ENCODE results near the gene GYS2. TPM values are rescaled to one million over a fixed set of nuclear protein-coding genes. Genes with fewer than 3 reads are reported as not detected.

The GYS2 gene
- total RNA-seq, 1 experiment from 2014 or later = not detected

GRCh38 chr12:21566907-21567394, 37.7 kb downstream of the GYS2 start:
- H3K4me1 ChIP-seq (ENCODE audit: control insufficient read depth, insufficient read depth, low read length) = no peaks in the 10 kb centered on the region
- H3K4me3 ChIP-seq (ENCODE audit: low read depth in 2 of 2, low read length in 2 of 2) = no peak overlapping the region
- no peaks in the 10 kb centered on the region for H3K36me3 ChIP-seq (ENCODE audit: control insufficient read depth, insufficient read depth, low read length)
- TF ChIP-seq REST (IDR thresholded peaks at IDR 0.05; ENCODE audit: insufficient read depth in 1 of 2, low read depth in 2 of 2, low read length in 1 of 2) (no peak), TCF7L2 (IDR thresholded peaks at IDR 0.05; ENCODE audit: low read depth, low read length) (no peak), CTCF (IDR thresholded peaks at IDR 0.05) (no peak), POLR2AphosphoS5 (IDR thresholded peaks at IDR 0.05; ENCODE audit: low read depth, low read length) (no peak), SIN3A (IDR thresholded peaks at IDR 0.05; ENCODE audit: borderline replicate concordance, insufficient read depth, low read depth, low read length) (no peak)
- no peaks in the 10 kb centered on the region for H3K9me3 ChIP-seq (ENCODE audit: control insufficient read depth, insufficient read depth, low read depth, low read length)
- in situ Hi-C loops (cut with HindIII; ENCODE audit: low pct_unique_long_range_greater_than_20kb, low sequenced_read_pairs) = no loop called here
- no peak overlapping the region for H3K27ac ChIP-seq (ENCODE audit: low read length)
- ChIA-PET CTCF (interaction anchor here (0.7 kb wide), 1 partner anchor 81 kb away, joined by 3 read pairs; no protein-coding TSS in a partner anchor), POLR2A (no interaction called here)
- DNase-seq (ENCODE audit: low read depth, low spot score) (no peak), ATAC-seq (no peak)
- H3K27me3 ChIP-seq (ENCODE audit: control insufficient read depth, insufficient read depth, low read length) = no peaks in the 10 kb centered on the region
- intact Hi-C loops (cut with micrococcal nuclease; ENCODE audit: unreplicated experiment) = no loop called here
- BruUV-seq (replicated peaks) = no TSS peak

- Histone ChIP-seq H3K4me3 (ENCODE audit: low read depth in 2 of 2, low read length in 2 of 2) (no peak overlapping the region), H3K4me1 (ENCODE audit: control insufficient read depth, insufficient read depth, low read length) (no peaks in the 10 kb centered on the region), H3K36me3 (ENCODE audit: control insufficient read depth, insufficient read depth, low read length) (no peaks in the 10 kb centered on the region), H3K9me3 (ENCODE audit: control insufficient read depth, insufficient read depth, low read depth, low read length) (no peaks in the 10 kb centered on the region), H3K27me3 (ENCODE audit: control insufficient read depth, insufficient read depth, low read length) (no peaks in the 10 kb centered on the region), H3K27ac (ENCODE audit: low read length) (no peak overlapping the region)
- in situ Hi-C loops (cut with HindIII; ENCODE audit: low pct_unique_long_range_greater_than_20kb, low sequenced_read_pairs) (no loop called here), intact Hi-C loops (cut with micrococcal nuclease; ENCODE audit: unreplicated experiment) (no loop called here)
- no peak for DNase-seq (ENCODE audit: low read depth, low spot score)
- no peak for TF ChIP-seq SIN3A (IDR thresholded peaks at IDR 0.05; ENCODE audit: borderline replicate concordance, insufficient read depth, low read depth, low read length)
- TF ChIP-seq POLR2AphosphoS5 (IDR thresholded peaks at IDR 0.05; ENCODE audit: low read depth, low read length) = no peak
- no peak for TF ChIP-seq TCF7L2 (IDR thresholded peaks at IDR 0.05; ENCODE audit: low read depth, low read length)
- no peak for TF ChIP-seq REST (IDR thresholded peaks at IDR 0.05; ENCODE audit: insufficient read depth in 1 of 2, low read depth in 2 of 2, low read length in 1 of 2)
- no peak for TF ChIP-seq CTCF (IDR thresholded peaks at IDR 0.05)
- ChIA-PET CTCF (no interaction called here), POLR2A (no interaction called here)
- BruUV-seq (replicated peaks) = no TSS peak
- no peak for ATAC-seq
Observed at GRCh38 chr12:21566223-21566906, 38.3 kb downstream of the GYS2 start.
